GM12891 (cell line): ENCODE data around the gene RPUSD1.
A peak's percentile ranks its signal among the peaks of the same experiment; 100 is the strongest.

Experiments used
- DNase-seq: peaks from one replicate; pipeline ENCODE4 v3.0.0; 2011; ENCODE audit warnings: low spot score; ENCODE audit not compliant: insufficient read length
- FAIRE-seq: peaks from 2 replicates; lab custom pipeline; 2011; peaks lifted over from hg19 to GRCh38; lab: Jason Lieb, UNC
- PAX5 ChIP-seq: IDR thresholded peaks from 2 replicates; pipeline ENCODE4 v1.6.1; 2011; ENCODE audit warnings: low read length, moderate library complexity, mild to moderate bottlenecking; ENCODE audit not compliant: insufficient read depth, severe bottlenecking
- POLR2A ChIP-seq: IDR thresholded peaks from 2 replicates; pipeline ENCODE4 v1.6.1; 2011; ENCODE audit warnings: low read depth, low read length, control low read depth
- POLR2AphosphoS5 ChIP-seq: IDR thresholded peaks from 2 replicates; pipeline ENCODE4 v1.6.1; 2011; ENCODE audit warnings: low read depth, low read length, control low read depth
- POU2F2 ChIP-seq: IDR thresholded peaks from 2 replicates; pipeline ENCODE4 v1.6.1; 2011; ENCODE audit warnings: low read depth, mild to moderate bottlenecking, control low read depth, low read length, moderate library complexity
- SPI1 ChIP-seq: IDR thresholded peaks from 2 replicates; pipeline ENCODE4 v1.6.1; 2011; ENCODE audit warnings: low read depth, low read length, control low read depth
- TAF1 ChIP-seq: IDR thresholded peaks from 2 replicates; pipeline ENCODE4 v1.6.1; 2011; ENCODE audit warnings: low read depth, low read length, control low read depth

Gene RPUSD1

DNA sequence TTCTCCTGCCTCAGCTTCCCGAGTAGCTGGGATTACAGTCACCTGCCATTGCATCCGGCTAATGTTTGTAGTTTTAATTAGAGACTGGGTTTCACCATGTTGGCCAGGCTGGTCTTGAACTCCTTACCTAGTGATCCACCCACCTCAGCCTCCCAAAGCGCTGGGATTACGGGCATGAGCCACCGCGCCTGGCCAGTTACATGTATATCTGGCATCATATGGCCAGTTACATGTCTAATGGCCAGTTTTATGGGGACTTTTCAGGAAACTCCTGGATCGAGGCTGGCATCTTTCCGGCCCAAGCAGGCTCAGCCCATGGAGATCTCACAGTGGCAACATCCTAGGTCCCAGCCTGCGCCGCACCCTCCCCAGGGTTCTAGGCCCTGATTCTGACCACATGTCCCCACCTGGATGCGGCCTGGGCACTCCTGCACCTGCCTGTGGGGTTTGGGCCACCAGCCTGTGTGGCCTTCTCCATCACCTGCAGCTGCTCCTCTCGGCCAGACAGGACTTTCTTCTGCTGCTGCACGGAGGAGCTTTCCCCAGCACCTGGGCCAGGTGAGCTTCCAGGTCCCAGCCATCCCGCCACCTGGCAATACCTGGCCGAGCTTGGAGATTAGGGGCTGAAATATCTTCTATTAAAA lies 46.1 kb downstream of the RPUSD1 start:
- FAIRE-seq, result no peak
- TF ChIP-seq TAF1 (no peak), POU2F2 (no peak), PAX5 (no peak), POLR2AphosphoS5 (no peak), POLR2A (no peak), SPI1 (no peak)
- no peak for DNase-seq

DNA sequence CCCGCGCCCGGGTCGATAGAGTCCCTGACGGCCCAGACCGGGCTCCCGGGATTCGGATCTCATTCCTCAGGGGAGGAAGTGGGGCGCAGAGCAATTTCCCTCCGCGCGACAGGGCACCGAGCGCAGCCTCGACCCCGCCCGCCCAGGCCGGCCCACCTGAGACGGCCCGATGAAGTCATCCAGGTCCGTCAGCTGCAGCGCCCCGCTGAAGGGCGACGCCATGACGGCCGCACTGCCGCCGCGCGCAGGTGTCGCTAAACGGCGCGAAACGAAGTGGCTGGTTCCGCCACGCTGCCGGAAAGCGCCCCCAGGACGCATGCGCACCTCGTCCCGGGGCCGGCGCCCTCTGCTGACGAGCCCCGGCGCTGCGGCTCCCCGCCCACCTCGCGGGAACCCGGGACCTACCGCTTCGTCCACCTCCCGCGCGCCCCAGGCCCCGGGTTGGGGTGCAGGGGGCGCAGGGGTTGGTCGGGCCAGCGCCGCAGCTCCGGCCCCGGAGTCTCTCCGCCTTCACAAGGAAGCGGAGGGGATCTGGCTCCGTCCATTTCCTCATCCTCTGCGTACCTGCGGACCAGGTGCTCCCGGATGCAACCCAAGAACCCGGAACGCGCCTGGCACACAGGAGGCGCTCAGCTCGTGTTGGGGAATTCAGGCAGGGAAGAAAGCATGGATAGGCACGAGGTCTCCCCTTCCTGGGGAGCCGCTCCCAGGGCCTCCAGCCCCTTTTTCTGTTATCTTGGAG lies 47.2 kb downstream of the RPUSD1 start, which contains the start of gene CIAO3:
CIAO3 (minus strand) TSS at position 234 of the 742 bp plus-strand sequence; CDS start at position 222, 12 bp downstream.
- FAIRE-seq (peak; percentile 99), DNase-seq (peak; percentile 99)
- TF ChIP-seq TAF1 (peak; percentile 78), POU2F2 (no peak), POLR2A (peak; percentile 66), POLR2AphosphoS5 (peak; percentile 58; the same call in 1 of the 2 replicates)

DNA sequence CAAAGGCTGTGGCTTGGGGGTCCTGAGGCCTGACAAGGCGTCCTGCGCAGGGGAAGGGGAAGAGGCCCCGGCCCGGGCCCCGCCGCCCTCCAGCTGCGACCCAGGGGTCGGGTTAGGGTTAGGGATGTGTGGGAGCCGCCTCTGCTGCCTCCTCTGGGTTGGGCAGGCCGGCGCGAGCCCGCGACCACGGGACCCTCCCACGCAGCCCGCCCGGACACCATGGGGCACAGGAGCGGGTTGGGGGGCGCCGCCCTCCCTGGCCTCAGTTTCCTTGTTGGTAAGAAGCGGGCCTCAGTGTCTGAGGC lies 47.8 kb downstream of the RPUSD1 start:
- TF ChIP-seq POLR2A (no peak), POU2F2 (no peak), PAX5 (no peak), POLR2AphosphoS5 (no peak), TAF1 (no peak)
- FAIRE-seq (peak; percentile 28), DNase-seq (no peak)

DNA sequence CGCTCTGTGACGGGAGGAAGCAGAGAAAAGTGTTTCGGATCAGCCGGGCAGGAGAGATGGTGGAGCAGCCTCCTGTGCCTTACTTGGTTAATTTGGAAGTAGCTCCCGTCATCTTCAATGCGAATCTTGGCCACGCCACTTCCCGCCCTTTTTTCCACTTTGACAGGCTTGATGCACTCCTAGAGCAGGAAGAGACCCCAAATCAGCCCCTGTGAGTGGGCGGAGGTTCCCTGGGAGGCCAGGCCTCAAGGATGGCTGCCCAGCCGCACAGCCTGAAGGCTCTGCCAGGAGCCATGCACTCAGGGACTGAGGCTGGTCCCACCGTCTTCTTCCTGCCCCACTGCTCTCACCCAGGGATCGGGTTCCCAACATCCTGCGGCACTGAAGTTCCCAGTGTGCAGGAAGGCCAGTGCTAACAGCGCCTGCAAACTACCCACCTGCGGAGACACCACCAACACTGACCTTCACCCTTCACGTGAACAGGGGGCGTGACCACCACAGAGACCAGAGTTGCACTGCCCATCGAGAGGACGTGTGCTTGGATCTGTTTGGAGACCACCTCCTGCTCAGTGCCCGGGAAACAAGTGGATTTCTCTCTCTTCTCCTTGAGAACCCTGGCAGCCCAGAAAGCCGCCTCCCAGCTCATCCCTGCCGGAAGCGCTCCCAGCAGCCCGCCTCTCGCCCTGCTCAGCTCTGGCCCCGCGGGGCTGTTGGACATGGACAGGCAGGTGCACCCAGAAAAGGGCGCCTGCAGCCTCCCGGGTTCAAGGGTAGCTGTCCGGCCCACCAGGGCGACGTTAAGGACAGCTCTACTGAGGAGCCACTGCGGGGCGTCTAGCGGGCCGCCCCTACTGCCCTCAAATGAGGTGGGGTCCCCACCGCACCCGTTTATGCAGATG lies 48.4 kb downstream of the RPUSD1 start:
- TF ChIP-seq POLR2A (no peak), POU2F2 (no peak), SPI1 (no peak), POLR2AphosphoS5 (no peak), TAF1 (no peak), PAX5 (no peak)
- FAIRE-seq (no peak), DNase-seq (no peak)

DNA sequence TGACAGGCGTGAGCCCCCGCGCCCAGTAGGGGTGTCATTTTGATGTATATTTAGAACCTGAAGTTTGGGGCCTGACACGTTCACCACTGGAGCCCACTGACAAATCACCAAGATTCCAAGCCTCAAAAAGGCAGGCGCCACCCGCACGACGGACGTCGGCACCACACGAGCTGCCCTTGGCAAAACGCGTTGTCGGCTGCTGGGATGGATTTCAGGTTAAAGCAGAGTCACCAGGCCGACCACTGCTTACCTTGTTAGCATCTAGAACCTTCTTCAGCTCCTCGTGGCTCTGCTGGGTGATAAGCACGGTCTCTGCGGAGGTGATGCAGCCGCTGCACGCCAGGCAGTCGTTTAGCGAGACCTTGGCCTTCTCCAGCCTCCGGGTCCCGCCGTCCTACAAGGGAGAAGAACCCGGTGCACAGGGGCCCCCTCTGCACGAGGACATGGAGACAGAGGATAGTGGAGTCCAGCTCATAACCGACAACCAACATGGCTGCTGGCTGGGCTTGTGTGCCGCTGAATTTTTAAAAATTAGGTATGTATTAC lies 51.2 kb downstream of the RPUSD1 start:
- FAIRE-seq, result no peak

DNA sequence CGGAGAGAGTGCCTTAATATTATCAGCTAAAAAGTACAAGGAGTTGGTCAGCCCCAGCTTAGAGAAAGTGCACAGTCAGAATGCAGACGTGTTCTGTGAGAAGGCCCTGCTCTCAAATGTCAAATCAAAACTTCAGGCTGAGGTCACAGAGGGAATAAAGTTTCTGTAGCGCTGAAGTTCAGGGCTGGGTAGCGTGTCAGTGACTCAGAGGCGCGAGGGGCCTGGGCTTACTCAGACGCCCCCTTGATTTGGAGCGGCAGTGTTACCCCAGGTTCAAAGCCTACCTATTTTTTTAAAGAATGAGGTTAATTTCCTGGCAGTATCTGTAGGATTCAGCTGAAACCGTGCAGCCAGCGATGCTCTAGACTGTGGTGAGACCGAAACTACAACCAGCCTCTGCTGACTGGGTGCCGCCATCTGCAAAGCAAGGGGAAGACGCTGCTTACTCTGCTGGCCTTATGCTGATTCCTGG lies 52.2 kb downstream of the RPUSD1 start:
- TF ChIP-seq POLR2A (no peak), POU2F2 (no peak), PAX5 (no peak), TAF1 (no peak), POLR2AphosphoS5 (no peak)
- FAIRE-seq (no peak), DNase-seq (no peak)

More for the DNA sequence above, 51.2 kb downstream of the RPUSD1 start:
- no peak for DNase-seq
- TF ChIP-seq SPI1 (no peak), PAX5 (no peak), POU2F2 (no peak), POLR2A (no peak), TAF1 (no peak), POLR2AphosphoS5 (no peak)

DNA sequence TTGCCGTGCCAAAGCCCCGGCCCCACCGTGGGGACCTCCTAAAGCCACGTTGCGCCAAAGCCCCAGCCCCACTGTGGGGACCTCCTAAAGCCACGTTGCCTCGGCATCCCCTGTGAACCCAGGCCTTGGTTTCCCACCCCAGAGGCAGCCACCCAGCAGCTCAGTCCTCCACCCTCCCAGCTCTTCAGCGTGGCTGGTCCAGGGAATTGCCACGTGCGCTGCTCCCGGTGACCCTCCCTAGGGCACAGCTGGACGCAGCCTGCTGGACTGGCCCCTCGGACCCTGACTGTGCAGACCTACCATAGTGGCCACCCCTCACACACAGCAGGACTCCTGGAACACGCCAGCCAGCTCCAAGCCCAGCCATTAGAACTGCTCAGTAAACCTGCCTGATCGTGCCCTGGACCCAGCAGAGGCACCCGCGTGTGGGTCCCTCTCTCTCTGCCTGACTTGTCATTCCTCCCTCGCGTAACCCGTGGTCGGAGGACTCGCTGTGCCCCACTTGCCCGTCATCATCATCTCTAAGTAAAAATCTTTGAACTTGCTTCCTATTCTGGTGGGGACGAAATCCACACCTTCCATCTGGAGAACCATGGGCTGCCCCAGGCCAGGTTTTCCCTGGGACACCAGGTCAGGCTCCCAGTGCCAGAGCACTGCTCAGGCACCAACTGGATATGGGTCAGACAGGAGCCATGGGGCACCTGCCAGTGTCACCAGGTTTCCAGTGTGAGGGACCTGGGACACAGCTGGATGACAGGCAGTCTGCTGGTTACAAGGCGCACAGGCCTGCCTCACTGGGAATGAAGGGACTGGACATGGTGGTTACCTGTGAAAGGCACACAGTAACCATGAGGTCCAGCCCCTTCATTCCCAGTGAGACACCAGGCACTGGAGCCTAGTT lies 53.0 kb downstream of the RPUSD1 start:
- FAIRE-seq (no peak), DNase-seq (no peak)
- TF ChIP-seq SPI1, result no peak
- no peak for TF ChIP-seq POLR2A
- TF ChIP-seq TAF1, result no peak
- TF ChIP-seq POU2F2, result no peak
- no peak for TF ChIP-seq PAX5
- no peak for TF ChIP-seq POLR2AphosphoS5
